OCI-LY1 (cell line): Measurements from ENCODE around the gene COMMD8.
A peak's percentile ranks its signal among the peaks of the same experiment; 100 is the strongest.

Source experiments
- H2AFZ ChIP-seq: fragments of 200-600 bp; sonication (generic), shearing (Covaris generic); 2 replicates; pipeline ENCODE4 v1.6.0; 2014; ENCODE audit warnings: antibody characterized with exemption, mild to moderate bottlenecking, low read length
- H3F3A ChIP-seq: fragments of 200-600 bp; sonication (generic), shearing (Covaris generic); 2 replicates; pipeline ENCODE4 v1.6.0; 2014; ENCODE audit warnings: mild to moderate bottlenecking, antibody characterized with exemption, low read length, moderate library complexity; ENCODE audit not compliant: insufficient read depth
- H3K27ac ChIP-seq: fragments of 200-600 bp; sonication (generic); 2 replicates; pipeline ENCODE4 v1.5.1; 2014; ENCODE audit warnings: low read length, mixed run types, mild to moderate bottlenecking, low read depth; ENCODE audit not compliant: poor library complexity, severe bottlenecking
- H3K27me3 ChIP-seq: fragments of 200-600 bp; sonication (generic); 2 replicates; pipeline ENCODE4 v1.6.0; 2014; ENCODE audit warnings: antibody characterized with exemption, mild to moderate bottlenecking, low read length, moderate library complexity; ENCODE audit not compliant: insufficient read depth
- H3K36me3 ChIP-seq: fragments of 200-600 bp; sonication (generic); 2 replicates; pipeline ENCODE4 v1.6.1; 2014; ENCODE audit warnings: mild to moderate bottlenecking, antibody characterized with exemption, low read length, moderate library complexity, mixed read lengths; ENCODE audit not compliant: insufficient read depth
- H3K4me1 ChIP-seq: fragments of 200-600 bp; sonication (generic); 2 replicates; pipeline ENCODE4 v1.5.1; 2014; ENCODE audit warnings: mild to moderate bottlenecking, low read length, moderate library complexity; ENCODE audit not compliant: insufficient read depth, severe bottlenecking
- H3K4me2 ChIP-seq: fragments of 200-600 bp; sonication (generic), shearing (Covaris generic); 2 replicates; pipeline ENCODE4 v1.6.1; 2014; ENCODE audit warnings: low read length
- H3K4me3 ChIP-seq: fragments of 200-600 bp; sonication (generic); 2 replicates; pipeline ENCODE4 v1.5.1; 2014; ENCODE audit warnings: low read length, low read depth, mild to moderate bottlenecking, mixed read lengths; ENCODE audit not compliant: poor library complexity, severe bottlenecking
- H3K79me2 ChIP-seq: fragments of 200-600 bp; shearing (Covaris generic); 2 replicates; pipeline ENCODE4 v1.6.1; 2016; ENCODE audit warnings: mixed run types, low read length, mixed read lengths; ENCODE audit not compliant: insufficient read depth
- H3K9ac ChIP-seq: fragments of 200-600 bp; sonication (generic), shearing (Covaris generic); 2 replicates; pipeline ENCODE4 v1.6.1; 2014; ENCODE audit warnings: mild to moderate bottlenecking, low read length, mixed read lengths
- H3K9me2 ChIP-seq: fragments of 200-600 bp; sonication (generic), shearing (Covaris generic); 2 replicates; pipeline ENCODE4 v1.6.1; 2014; ENCODE audit warnings: low read depth, mild to moderate bottlenecking, low read length, mixed read lengths
- H3K9me3 ChIP-seq: fragments of 200-600 bp; shearing (Covaris generic); 2 replicates; pipeline ENCODE4 v1.6.1; 2014; ENCODE audit warnings: low read length, mixed read lengths
- H4K20me1 ChIP-seq: fragments of 200-600 bp; sonication (generic), shearing (Covaris generic); 2 replicates; pipeline ENCODE4 v1.6.0; 2016; ENCODE audit warnings: mild to moderate bottlenecking, low read length; ENCODE audit not compliant: insufficient read depth
- CTCF ChIP-seq: fragments of 200-600 bp; sonication (generic), shearing (Covaris generic); IDR thresholded peaks from 2 replicates; pipeline ENCODE4 v1.5.1; 2017; ENCODE audit warnings: mild to moderate bottlenecking, antibody characterized with exemption, low read length, moderate library complexity, mixed read lengths
- EZH2 ChIP-seq: fragments of 200-600 bp; sonication (generic), shearing (Covaris generic); IDR thresholded peaks from 2 replicates; pipeline ENCODE4 v1.8.0; 2017; ENCODE audit warnings: borderline replicate concordance, mixed run types, mild to moderate bottlenecking, antibody characterized with exemption, low read length, moderate library complexity, mixed read lengths

The COMMD8 gene

GRCh38 chr4:47485768-47486167 lies 22.3 kb upstream of the COMMD8 start:
- Histone ChIP-seq H3K9ac (peak overlapping the region; percentile 59), H3K4me1 (peaks cover 25% of the 10 kb centered on the region), H3K79me2 (no peaks in the 10 kb centered on the region), H3K36me3 (no peaks in the 10 kb centered on the region), H3K9me3 (no peaks in the 10 kb centered on the region), H3K4me3 (peak overlapping the region; percentile 63), H3K27ac (no peak overlapping the region), H3K9me2 (no peaks in the 10 kb centered on the region), H3K27me3 (no peaks in the 10 kb centered on the region), H4K20me1 (no peaks in the 10 kb centered on the region), H3F3A (no peaks in the 10 kb centered on the region), H2AFZ (peak overlapping the region; percentile 90), H3K4me2 (peak overlapping the region; percentile 77)
- no peak for TF ChIP-seq CTCF
- no peak for TF ChIP-seq EZH2

- Histone ChIP-seq H3K27ac (no peak within 1 kb of the TSS), H2AFZ (peak within 1 kb of the TSS; percentile 90), H3K4me3 (peak within 1 kb of the TSS; percentile 63), H3K27me3 (no peaks in the 10 kb centered on the region), H3K4me1 (peaks cover 25% of the 10 kb centered on the region), H3K9ac (peak within 1 kb of the TSS; percentile 59), H3K4me2 (peak within 1 kb of the TSS; percentile 77), H3F3A (no peaks in the 10 kb centered on the region), H3K9me2 (no peaks in the 10 kb centered on the region), H3K79me2 (no peaks in the 10 kb centered on the region), H3K9me3 (no peaks in the 10 kb centered on the region), H4K20me1 (no peaks in the 10 kb centered on the region), H3K36me3 (no peaks in the 10 kb centered on the region)
- TF ChIP-seq EZH2 = no peak
- TF ChIP-seq CTCF = no peak
Measured at GRCh38 chr4:47485047-47485692, 21.7 kb upstream of the COMMD8 start, which contains the start of gene ATP10D. ATP10D (plus strand) TSS chr4:47485275; CDS start chr4:47512541, 27,266 bp downstream.

- Histone ChIP-seq H3K4me2 (no peak overlapping the region), H3K4me3 (no peak overlapping the region), H3K9ac (no peak overlapping the region), H4K20me1 (no peaks in the 10 kb centered on the region), H3K9me3 (no peaks in the 10 kb centered on the region), H3K9me2 (no peaks in the 10 kb centered on the region), H3K4me1 (peaks cover 25% of the 10 kb centered on the region), H3K27ac (no peak overlapping the region), H3F3A (no peaks in the 10 kb centered on the region), H3K27me3 (no peaks in the 10 kb centered on the region), H2AFZ (peak overlapping the region; percentile 70; the same call in 1 of the 2 replicates), H3K79me2 (no peaks in the 10 kb centered on the region), H3K36me3 (no peaks in the 10 kb centered on the region)
- no peak for TF ChIP-seq EZH2
- TF ChIP-seq CTCF = no peak
Measured at GRCh38 chr4:47484168-47484567, 20.7 kb upstream of the COMMD8 start.
